Right ventricle myocardium superior (tissue), 1 donor: ENCODE data around the gene KCTD20. TPM values are rescaled to one million over a fixed set of nuclear protein-coding genes. Genes with fewer than 3 reads are reported as not detected.
"Not testable (repeated sequence)": the region's sequence is repeated elsewhere in the genome, so short reads cannot be mapped to it uniquely, and the experiment has no call there.

ENCODE experiments used
- ATAC-seq: fragments of 200-7000 bp; cut with Tn5 transposase; one replicate; pipeline ENCODE4 v1.9.1; 2020; ENCODE audit warnings: mild to moderate bottlenecking; ENCODE audit not compliant: poor library complexity
- DNase-seq: peaks from one replicate; pipeline ENCODE4 v3.0.0-alpha.2; 2020
- intact Hi-C: fragments of 100-400 bp; cut with DNase I; formaldehyde crosslinking; loops from one replicate; pipeline ENCODE4 v1.11.2; 2022
- total RNA-seq: library from RNA; stranded (reverse); fragmentation: NEBNext Ultra II Directional; extraction: Animal tissue kit (Norgen Biotek cat#: 25700); gene quantifications from one replicate; pipeline ENCODE4 v1.2.1, GENCODE V29; 2021
- donor health status: DM: no; HTN: yes; CAD: no; lungs with severe emphysema.

The KCTD20 gene
- total RNA-seq, 1 donor from 2014 or later = 22.1 TPM

DNA sequence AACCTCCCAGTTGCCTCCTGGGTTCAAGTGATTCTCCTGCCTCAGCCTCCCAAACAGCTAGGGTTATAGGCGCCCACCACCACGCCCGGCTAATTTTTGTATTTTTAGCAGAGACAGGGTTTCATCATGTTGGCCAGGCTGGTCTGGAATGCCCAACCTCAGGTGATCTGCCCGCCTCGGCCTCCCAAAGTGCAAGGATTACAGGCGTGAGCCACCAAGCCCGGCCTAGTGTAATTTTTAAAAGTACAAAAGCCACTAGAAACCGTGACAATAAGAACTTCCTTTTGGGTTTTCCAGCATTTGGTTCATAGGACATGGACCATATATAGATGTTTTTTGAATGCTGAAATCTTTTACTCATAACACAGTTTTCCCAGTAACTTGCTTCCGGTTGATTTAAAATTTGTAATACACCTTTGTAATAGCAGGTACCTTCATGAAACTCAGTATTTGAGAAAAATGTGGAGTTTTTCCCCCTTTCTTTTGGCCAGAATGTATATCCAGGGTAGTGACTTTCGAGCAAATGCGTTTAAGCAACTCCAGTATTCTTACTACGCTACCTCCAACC lies 613 bp upstream of the KCTD20 start:
- intact Hi-C loops = loop anchor here (10.0 kb wide), 1 partner anchor 153 kb away; the partner anchor contains the start of gene SRSF3
- ATAC-seq (no peak), DNase-seq (no peak)

DNA sequence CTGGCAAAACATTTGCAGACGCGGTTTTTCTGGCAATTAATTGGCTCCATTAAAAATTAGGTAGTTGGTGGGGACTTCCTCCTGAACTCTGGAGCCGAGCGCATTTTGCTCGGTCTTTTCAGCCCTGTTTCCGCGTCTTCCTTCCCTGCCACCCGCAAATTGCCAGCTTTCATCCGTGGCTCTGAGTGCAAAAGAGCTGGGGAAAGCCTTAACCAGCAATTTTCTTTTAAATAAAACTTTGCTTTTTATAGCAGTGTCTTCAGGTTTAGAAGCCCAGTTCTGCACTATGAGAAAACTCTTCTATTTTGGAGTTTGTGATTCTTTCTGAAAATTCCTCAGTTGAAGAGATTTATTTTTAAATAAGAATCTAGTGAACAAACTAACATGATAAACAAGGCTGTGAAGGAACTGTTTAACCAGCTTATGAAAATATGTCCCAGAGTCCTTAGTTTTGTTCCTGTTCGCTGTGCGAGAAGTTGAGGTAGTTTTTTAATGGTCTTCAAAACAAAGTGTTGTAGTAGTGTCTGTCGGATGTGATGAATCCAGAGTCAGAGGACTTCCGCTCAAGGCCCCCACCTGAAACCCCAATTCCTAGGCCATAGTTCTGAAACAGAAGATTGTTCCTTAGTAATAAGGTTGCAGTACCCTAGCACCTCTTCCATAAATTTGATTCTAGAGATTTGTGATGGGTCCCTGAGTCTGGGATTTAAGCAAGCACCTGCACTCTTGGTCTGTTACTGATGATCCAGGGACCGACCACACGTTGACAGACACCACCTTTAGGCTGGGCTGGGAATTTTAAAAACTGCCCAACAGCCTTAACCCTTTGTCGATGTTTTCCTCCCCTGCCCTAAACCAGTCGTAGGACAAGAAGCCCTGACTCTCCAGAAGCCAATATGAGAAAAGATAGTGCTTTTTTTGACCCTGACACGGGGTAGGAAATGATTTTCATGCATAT lies 950 bp downstream of the KCTD20 start:
- DNase-seq (no peak), ATAC-seq (no peak)
- intact Hi-C loops = loop anchor here (10.0 kb wide), 1 partner anchor 151 kb away; the partner anchor contains the start of gene SRSF3

DNA sequence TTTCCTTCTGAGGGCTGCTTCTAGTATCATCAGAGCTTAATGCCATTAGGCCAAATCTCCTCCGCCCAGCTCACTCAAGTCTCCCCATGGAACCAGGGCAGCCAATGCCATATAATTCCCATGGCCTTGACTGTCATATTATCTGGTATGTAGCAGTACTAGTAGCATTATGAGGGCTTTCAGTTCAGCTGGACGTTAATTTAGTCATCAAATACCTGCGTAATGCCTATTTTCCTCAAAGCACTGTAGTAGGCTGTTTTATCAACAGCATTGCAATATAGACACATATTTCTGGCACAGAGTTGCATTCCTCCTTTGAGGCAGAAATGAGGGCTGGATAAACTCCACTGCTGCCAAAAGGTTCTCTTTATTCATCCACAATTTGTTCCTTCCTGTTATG lies 1.7 kb downstream of the KCTD20 start:
- ATAC-seq (no peak), DNase-seq (no peak)
- intact Hi-C loops = loop anchor here (10.0 kb wide), 1 partner anchor 150 kb away; the partner anchor contains the start of gene SRSF3

DNA sequence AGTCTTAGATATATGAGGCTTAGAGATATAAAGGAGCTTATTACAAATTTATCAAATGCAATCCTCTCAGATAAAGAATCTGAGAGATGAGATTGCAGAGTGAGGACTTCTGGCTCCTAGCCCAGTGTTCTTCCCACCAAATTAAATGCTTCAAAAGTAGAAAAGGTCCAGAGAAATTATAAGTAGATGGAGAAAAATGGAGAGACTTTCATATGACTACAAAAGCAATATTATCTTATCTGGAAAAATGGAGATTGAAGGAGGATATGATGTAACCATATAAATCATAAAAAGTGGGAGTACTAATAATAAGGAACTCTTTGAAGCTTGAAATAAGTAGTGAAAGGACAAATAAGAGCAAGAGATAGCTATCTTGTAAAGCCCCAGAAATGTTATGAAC lies 2.8 kb downstream of the KCTD20 start:
- intact Hi-C loops = loop anchor here (10.0 kb wide), 1 partner anchor 149 kb away; the partner anchor contains the start of gene SRSF3
- ATAC-seq (no peak), DNase-seq (no peak)

DNA sequence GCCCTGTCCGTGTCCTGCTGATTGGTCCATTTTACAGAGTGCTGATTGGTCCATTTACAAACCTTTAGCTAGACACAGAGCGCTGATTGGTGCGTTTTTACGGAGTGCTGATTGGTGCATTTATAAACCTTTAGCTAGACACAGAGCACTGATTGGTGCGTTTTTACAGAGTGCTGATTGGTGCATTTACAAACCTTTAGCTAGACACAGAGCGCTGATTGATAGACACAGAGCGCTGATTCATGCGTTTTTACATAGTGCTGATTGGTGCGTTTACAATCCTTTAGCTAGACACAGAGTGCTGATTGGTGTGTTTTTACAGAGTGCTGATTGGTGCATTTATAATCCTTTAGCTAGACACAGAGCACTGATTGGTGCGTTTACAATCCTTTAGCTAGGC lies 6.4 kb downstream of the KCTD20 start:
- DNase-seq, ATAC-seq: not testable (repeated sequence)
- intact Hi-C loops = loop anchor here (10.0 kb wide), 1 partner anchor 146 kb away; the partner anchor contains the start of gene SRSF3

DNA sequence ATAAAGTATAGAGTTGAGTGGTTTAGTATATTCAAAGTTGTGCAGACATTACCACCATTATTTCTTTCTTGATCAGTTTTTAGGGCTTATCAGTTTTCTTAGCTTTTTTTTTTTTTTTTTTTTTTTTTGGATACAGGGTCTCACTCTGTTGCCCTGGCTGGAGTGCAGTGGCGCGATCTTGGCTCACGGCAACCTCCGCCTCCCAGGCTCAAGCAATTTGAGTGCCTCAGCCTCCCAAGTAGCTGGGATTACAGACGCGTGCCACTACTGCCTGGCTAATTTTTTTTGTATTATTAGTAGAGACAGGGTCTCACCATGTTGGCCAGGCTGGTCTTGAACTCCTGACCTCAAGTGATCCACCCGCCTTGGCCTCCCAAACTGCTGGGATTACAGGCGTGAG lies 10.1 kb downstream of the KCTD20 start:
- intact Hi-C loops, ATAC-seq, DNase-seq: not testable (repeated sequence)

DNA sequence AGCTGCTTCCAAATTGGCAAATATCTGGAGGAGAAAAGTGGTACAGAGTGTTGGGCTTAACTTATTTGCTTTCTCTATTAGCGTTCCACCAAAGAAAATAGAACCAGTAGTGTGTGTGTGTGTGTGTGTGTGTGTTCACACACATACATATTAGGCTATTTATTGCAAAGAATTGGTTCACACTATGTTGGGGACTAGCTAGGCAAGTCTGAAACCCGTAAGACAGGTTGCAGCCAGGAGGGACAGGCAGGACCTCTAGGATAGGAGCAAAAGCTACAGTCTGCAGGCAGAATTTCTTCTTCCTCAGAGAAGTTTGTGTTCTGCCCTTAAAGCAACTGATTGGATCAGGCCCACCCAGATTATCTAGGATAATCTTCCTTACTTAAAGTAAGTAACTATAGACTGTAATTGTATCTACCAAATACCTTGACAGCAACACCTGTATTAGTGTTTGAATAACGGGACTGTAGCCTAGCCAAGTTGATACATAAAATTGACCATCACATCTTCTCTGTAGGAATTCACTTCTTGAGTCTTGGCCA lies 12.8 kb downstream of the KCTD20 start:
- intact Hi-C loops = no loop called here
- ATAC-seq = no peak
- DNase-seq = no peak

DNA sequence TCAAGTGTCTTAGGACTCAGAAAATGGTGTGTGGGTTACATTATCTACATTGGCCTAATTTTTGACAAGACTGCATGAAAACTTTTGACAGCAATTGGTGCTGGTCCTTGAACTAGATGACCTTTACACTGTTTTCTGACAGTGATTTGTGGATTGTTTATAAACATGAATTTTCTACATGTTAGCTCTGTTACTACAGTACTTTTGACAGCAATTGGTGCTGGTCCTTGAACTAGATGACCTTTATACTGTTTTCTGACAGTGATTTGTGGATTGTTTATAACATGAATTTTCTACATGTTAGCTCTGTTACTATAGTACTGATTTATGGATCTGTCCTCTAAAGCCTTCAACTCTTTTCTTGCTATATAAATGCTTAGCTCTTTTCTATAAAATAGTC lies 16.7 kb downstream of the KCTD20 start:
- intact Hi-C loops = no loop called here
- DNase-seq (no peak), ATAC-seq (no peak)

DNA sequence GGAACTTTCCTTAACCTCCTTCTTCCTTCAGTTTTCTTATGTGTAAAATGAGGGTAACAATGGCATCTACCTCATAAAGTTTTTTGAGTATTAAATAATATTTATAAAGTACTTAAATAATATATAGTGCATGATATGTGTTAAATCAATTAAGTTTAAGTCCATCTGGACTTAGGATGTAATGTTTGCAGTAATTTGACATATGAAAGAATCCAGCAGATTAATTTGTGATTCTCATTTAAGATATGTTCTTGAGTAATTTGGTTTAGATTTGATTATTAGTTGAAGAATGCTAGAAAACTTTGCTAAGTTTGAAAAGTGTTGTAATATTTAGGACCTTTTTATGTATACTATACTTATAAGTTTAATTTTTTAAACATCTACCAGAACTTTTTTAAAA lies 18.1 kb downstream of the KCTD20 start:
- DNase-seq (no peak), ATAC-seq (no peak)
- intact Hi-C loops = no loop called here

DNA sequence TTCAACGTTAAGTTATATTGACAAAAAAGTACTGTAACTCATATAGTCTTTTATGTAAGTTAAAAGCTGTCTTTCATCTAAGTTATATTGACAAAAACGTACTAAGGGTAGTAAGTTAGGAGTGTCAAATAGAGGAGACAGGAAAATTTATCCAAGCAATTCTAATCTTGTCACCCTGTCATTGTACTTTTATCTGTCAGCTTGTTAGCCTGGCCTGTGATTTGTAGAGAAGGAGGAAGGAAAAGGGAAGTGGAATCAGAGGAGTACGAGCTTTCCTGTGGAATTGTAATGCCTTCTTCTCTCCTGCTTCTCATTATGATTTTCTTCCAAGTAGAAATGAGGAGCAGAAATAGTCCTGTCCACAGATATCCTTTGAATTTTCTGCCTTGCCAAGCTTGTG lies 18.8 kb downstream of the KCTD20 start:
- peak; percentile 22 for ATAC-seq
- DNase-seq = no peak
- intact Hi-C loops = no loop called here

DNA sequence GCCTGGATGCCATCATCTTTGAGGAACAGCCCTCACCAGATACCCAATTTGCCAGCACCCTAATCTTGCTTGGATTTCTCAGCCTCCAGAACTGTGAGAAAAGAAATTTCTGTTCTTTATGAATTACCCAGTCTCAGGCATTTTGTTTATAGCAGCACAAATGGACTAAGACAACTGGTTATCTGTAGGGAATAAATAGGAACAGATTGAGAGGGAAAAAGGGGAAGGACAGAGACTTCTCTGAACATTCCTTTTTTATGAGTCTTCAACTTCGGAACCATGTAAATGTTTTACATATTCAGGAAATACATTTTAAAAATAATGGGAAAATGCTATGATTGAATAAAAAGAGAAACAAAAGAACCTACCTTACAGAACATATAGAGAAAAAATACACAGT lies 20.9 kb downstream of the KCTD20 start:
- intact Hi-C loops = no loop called here
- DNase-seq = no peak
- ATAC-seq = no peak

DNA sequence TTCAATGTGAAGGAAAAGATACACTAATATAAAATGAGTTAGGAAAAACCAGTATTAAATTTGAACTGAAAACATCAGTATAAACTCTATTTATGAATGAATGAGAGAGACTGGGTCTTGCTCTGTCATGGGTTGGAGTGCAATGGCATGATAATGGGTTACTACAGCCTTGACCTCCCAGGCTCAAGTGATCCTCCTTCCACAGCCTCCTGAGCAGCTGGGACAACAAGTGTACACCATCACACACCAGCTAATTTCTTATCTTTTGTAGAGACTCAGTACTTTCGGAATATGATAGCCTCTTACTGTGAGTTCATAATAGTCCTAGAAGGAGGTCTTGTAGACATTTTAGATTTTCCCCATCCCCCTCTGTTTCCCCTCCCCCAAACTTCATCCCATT lies 21.4 kb downstream of the KCTD20 start:
- DNase-seq = no peak
- intact Hi-C loops = no loop called here
- ATAC-seq = no peak

DNA sequence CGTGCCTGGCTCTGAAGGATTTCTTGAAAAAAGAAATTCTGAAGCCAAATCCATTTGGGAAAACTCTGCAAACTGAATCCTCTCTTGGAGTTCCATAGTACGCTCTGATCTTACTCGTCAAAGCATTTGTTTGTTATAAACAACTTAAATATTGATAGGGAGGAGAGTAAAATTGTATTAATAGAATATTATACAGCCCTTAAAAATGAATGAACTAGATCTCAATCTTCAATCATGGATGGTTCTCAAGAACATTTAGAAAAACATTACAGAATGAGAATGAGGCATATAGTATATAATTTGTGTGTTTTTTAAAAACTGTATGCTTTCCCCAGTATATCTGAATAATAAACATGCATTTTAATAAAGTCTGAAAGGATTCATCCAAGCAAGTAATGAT lies 24.8 kb downstream of the KCTD20 start:
- ATAC-seq = no peak
- DNase-seq = no peak
- intact Hi-C loops = no loop called here

DNA sequence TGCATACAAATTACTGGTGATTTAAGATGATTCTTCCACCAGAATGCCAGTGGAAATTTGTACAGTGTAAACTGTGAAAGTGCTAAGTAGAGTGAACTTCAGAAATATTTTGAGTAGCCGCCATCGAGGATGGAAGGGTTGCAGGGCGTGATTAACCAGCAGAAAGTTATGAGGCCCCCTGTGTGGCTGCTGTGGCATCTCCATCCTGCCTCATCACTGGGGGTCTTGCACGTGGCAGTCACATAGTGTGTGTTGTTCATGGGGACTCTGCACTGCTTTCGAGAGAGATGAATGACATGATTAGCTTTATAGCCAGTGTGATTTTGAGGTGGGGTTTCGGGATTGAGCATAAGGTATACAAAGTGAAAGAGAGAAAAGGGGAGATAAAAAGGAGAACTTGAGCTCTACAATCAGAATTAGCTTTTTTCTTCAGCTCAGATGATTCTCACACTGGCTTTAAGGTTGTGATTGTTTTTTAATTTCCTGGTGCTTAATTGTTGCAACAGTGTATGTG lies 26.4 kb downstream of the KCTD20 start:
- intact Hi-C loops = no loop called here
- DNase-seq = no peak
- no peak for ATAC-seq

DNA sequence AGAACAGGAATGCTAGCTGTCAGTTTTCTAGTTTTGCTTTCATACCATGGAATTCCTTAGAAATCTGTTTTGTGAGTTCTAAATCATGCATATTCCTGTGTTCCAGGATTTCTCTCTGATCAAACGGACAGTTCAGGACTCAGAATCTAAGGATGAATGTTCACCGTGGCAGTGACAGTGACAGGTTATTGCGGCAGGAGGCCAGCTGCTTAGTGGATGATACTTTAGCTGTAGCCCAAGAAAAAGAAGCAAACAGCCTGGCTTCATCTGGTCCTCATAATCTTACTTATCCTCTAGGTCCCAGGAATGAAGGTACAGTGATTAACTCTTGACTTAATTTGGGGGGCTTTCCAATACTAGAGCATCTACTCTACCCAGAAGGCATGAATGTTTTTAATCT lies 27.1 kb downstream of the KCTD20 start:
- no peak for DNase-seq
- intact Hi-C loops = no loop called here

DNA sequence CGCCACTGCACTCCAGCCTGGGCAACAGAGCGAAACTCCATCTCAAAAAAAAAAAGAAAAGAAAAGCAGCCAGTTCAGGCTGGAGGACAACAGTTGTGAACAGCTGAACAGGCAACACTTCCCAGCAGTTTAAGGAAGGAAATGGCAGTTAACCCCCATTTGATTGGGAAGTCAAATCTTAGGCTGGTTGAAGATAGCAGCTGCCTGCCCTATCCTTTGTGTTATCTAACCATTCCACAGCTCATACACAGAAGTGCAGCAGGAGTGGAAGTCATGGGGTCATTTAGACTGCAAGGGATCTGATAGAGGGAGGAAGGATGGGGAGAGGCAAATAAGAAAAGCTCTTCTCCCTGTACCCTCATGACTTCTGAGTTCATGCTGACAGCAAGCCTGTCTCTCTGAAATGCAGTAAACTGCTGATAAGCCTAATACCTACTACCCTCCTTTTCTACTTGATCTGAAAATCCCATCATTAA lies 35.3 kb downstream of the KCTD20 start:
- intact Hi-C loops = no loop called here
- DNase-seq (no peak), ATAC-seq (no peak)

More for the DNA sequence above, 27.1 kb downstream of the KCTD20 start:
- no peak for ATAC-seq

DNA sequence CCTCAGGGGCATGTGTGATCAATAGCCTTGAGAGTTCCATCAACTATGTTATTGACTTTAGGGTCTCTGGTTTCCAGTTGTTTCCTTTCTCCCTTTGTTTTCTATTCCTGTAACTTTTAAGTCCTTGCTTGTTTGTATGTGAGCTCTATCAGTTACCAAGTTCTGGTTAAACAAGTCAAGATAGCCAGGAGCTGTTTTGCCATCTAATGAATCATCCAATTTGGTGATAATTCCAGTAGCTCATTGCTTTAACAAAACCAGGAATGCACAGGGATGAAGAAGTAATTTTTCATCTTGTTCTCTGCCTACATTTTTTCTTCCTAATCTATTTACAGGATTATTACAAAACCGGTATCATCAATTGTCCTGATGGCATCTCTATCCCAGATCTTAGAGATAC lies 36.5 kb downstream of the KCTD20 start:
- no peak for DNase-seq
- ATAC-seq = no peak
- intact Hi-C loops = no loop called here

DNA sequence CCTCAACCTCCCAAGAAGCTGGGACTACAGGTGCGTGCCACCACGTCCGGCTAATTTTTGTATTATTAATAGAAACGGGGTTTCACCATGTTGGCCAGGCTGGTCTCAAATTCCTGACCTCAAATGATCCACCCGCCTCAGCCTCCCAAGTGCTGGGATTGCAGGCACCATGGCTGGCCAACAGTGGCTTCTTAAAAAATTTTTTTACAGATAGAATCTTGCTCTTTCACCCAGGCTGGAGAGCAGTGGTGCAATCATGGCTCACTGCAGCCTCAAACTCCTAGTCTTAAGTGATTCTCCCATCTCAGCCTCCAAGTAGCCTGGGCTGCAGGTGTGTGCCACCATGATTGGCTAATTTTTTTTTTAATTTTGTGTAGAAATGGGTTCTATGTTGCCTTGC lies 40.5 kb downstream of the KCTD20 start:
- ATAC-seq, intact Hi-C loops: not testable (repeated sequence)

DNA sequence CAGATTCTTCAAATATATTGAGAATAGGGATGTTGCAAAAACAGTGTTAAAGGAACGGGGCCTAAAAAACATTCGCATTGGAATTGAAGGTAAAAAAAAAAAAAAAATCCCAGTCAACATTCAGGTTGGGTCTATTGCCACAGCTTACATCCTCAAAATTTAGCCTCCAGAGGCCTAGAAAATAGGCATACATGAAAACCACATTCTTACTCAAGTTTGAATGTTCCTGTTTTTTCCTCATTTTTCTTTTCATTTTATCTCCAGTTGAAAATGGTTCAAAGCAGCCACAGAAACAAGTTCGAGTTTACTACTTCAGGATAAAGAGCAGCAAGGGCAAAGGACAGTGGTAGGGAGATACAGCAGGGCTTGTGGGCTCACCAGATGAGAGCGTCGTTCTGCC lies 41.9 kb downstream of the KCTD20 start:
- intact Hi-C loops = no loop called here
- ATAC-seq = no peak
- DNase-seq = no peak

More for the DNA sequence above, 40.5 kb downstream of the KCTD20 start:
- not testable (repeated sequence) for DNase-seq
